GM18511 (cell line): ENCODE results near the gene B3GNT5.

Experiments
- ATAC-seq: cut with Tn5 transposase; IDR thresholded peaks from one replicate; pipeline ENCODE4 v1.9.1; 2021; ENCODE audit warnings: mild to moderate bottlenecking, moderate library complexity; ENCODE audit not compliant: unreplicated experiment

Gene B3GNT5

GRCh38 chr3:183287301-183287971 is 34.4 kb downstream of the B3GNT5 start:
- no peak for ATAC-seq

- no peak for ATAC-seq
Observed at GRCh38 chr3:183288117-183288516, 35.1 kb downstream of the B3GNT5 start.

DNA sequence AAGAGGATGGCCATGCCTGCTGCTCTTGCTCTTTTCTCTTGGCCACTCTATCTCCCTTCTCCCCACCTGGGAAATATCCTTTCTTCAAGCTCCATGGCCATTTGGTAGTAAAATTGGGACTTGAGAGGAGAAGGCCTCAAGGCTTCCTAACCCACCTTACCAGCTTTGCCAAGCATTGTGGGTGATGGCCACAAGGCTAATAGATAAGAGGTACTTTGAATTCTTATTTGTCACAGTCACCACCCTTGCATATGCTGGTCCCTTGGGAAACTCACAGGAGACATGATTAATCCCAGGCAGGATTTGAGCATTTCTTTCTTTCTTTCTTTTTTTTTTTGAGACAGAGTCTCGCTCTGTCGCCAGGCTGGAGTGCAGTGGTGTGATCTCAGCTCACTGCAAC is 37.2 kb downstream of the B3GNT5 start:
- no peak for ATAC-seq

- ATAC-seq: no peak
Observed at GRCh38 chr3:183291497-183292031, 38.5 kb downstream of the B3GNT5 start.

DNA sequence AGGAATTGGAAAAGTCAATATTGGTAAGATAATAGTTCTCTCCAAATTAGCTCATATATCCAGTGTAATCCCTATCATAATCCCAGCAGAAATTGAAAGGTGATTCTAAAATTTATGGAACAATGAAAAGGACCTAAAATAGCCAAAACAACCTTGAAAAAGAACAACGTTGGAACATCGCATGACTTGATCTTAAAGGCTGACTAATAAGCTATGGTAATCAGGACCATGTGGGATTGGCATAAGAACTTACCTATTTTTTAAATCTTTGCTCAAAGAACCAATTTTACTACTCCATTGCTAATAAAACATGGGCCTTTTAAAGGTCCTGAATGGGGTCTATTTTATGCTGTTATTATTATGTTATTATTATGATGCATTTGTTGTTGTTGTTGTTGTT is 40.9 kb downstream of the B3GNT5 start:
- ATAC-seq: no peak

GRCh38 chr3:183295211-183295610 is 42.2 kb downstream of the B3GNT5 start:
- ATAC-seq: no peak

- ATAC-seq: no peak
Observed at GRCh38 chr3:183296944-183297343, 43.9 kb downstream of the B3GNT5 start.

DNA sequence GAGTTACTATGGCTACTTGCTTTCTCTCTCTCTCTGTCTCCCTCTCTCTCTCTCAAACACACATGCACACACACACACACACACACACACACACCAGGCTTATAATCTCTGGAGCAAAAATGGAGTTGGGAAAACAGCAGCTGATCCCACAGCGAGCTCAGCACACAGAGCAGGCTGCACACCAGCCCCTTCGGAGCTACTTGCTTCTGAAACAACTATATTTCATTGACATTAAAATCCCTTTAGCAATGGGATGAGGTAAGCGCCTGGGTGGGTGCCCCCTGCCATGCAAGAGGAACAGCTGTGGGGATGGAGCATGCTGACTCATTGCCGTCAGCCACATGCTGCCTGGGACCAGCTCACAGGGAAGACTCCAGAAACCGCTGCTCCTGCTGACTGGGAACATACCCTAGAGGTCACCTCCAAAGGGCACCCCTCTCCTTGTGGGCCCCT is 45.7 kb downstream of the B3GNT5 start:
- no peak for ATAC-seq

DNA sequence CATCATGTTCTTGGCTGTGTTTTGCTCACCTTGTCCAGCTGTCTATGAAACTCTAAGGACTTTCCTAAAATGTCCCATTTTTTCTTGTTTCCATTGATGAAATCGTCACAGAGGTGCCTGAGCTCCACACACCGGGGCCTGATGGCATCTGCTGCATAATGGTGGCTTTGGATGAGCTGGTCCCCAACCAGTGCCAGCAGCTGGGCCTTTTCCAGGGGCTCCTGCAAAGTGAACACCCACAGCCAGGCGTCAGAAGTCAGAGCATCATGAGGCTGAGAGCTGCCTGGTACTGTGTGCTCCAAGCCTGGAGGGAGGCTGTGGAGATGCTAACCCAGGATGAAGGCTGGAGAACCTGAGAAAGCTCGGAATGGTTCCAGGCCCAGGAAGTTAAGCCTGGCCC is 46.9 kb downstream of the B3GNT5 start:
- no peak for ATAC-seq

DNA sequence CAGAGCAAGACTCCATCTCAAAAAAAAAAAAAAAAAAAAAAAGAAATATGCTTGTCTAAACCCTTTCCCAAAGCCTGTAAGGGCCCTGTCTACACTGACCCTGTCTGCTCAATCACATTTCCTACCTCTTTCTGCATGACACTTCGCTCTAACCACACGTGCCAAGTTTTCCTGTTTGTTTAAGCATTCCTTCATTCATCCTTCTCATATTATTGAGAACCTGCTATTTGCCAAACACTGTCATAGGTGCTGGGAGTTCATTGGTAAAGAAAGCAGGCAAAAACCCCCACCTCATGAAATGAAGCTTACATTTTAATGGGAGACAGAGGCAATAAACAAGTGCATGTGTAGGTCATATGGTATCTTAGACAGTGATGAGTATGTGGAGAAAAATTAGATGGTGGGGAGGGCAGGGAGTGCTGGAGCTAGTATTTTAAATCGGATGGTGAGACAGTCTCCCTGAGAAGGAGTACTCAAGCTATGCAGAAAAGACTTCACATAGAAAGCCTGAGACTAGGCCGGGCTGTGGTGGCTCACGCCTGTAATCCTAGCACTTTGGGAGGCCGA is 48.0 kb downstream of the B3GNT5 start:
- no peak for ATAC-seq

DNA sequence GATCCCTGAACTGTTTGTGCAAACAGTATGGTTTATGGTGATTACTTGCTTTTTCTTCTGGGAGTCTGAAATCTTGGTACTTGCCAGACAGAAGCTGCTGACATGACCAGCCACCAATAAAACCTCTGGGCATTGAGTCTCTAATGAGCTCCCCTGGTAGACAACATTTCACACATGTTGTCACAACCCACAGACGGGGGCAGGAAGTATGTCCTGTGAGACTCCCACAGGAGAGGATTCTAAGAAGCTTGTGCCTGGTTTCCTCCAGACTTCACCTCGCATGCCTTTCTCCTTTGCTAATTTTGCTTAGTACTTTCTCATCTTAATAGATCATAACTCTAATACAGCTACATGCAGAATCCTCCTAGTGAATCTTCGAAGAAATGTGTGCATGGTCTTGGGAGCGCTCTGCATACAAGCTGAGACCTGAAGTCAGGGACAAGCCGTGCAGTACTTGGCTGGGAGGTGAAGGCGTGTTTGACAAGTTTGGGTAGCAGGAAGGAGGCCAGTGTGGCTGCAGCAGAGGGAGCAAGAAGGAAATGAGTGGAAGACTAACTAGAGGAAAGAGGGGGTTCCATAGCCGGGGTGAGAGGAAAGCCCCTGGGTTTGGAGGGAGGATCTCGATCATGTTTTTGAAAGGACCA is 49.0 kb downstream of the B3GNT5 start:
- ATAC-seq: no peak

- ATAC-seq: no peak
Observed at GRCh38 chr3:183303690-183304089, 50.6 kb downstream of the B3GNT5 start.

- peak; percentile 93 for ATAC-seq
Observed at GRCh38 chr3:183306798-183307671, 54.0 kb downstream of the B3GNT5 start.

DNA sequence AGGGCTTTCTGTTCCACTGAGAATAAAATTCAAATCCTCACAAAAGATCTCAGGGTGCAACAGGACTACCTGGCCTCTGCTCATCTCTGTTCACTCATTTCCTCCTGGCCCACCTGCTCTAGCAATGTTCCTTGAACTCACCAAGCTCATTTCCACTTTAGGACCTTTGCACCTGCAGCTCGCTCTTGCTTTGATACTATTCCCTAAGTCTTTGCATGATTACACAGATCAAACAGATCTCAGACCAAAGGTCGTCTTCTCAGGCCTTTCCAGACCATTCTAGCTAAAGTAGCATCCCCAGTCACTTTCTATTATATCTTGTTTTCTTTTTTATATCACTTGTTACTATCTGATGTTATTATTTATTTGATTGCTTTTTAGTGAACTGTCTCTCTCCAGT is 54.7 kb downstream of the B3GNT5 start:
- ATAC-seq: no peak

DNA sequence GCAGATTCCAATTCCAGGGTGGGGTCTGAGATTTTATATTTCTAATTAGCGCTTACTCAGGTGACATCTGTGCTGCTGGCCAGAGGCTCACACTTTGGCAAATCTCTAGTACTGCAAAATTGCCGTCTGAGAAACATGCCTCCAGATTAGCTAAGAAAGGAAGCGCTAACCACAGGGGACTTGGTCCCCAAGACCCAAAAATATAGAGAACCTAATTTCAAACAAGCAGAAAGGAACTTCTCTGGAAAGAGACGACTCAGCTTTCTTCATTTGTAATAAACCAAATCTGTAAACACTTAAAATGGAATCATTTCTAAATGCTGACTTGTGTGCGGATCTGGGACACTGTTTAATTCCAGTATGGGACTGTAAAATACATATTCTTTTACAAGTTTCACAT is 55.7 kb downstream of the B3GNT5 start:
- no peak for ATAC-seq

- ATAC-seq: no peak
Observed at GRCh38 chr3:183309276-183309675, 56.2 kb downstream of the B3GNT5 start.

DNA sequence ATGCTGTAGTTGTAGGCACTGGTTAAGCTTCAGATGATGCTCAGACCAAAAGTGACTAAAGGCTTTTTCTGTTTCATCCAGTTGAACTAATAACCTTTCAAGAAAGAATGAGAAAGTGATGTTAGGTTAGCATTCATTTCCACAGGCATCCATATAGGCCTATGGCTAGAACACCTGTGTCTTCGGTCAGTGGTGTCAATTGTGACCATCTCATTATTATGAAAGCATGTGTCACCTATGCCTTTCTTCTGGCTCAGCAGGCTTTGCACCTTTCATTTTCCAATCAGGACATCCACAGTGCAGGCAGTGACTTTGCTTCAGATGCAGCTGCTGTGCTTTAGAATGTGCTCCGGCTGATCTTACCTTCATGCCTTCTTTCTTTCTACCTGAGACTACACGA is 57.9 kb downstream of the B3GNT5 start:
- ATAC-seq: no peak

GRCh38 chr3:183312433-183312832 is 59.4 kb downstream of the B3GNT5 start:
- ATAC-seq: no peak

DNA sequence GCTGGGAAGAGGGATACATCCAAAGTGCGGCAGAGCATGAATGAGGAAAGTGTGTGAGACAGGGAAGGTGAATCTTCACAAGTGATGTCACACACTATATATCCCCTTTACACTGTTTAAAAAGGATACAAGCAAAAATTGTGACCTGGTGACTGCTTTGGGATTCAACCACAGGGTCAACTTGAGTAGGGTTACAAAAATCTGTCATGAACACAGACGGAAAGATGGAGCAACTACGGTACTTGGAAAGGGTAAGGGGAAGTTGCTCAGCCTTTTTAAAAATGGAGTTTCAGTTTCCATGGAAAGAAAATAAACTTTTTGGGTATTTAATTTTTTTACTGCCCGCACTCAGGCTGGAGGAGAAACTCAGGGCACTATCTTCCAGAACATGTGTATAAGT is 60.3 kb downstream of the B3GNT5 start:
- ATAC-seq: no peak

DNA sequence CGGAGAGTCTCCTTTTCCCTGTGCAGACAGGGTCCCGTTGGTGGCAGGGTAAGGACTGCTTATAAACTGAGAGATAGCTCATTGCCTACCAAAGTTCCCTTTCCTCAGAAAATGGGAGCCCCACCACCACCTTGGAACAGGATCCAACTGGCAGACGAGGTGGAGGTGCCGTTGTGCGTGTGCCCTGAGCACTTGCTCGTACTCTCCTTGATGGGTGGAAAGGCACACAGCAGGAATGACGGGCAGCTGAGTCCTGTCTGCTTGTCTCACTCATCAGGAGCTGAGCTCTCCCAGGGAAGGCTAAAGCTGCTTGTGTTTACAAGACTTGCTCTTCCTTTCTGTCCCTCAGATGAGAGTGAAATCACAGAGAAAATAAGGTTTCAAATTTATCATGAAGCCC is 60.7 kb downstream of the B3GNT5 start:
- ATAC-seq: no peak

- ATAC-seq: no peak
Observed at GRCh38 chr3:183315739-183316138, 62.7 kb downstream of the B3GNT5 start.
